ENCODE data around the gene SOS1.

GRCh38 chr2:39119732-39120520, 925 bp downstream of the SOS1 start:
- peak; percentile 35 for TF ChIP-seq CTCF (IDR thresholded peaks at IDR 0.05; ENCODE audit: low read depth, low read length, poor library complexity, severe bottlenecking)
- TF ChIP-seq EZH2phosphoT487 (IDR thresholded peaks at IDR 0.05; ENCODE audit: borderline replicate concordance, low read length): no peak
